ENCODE measurements around the gene CMYA5.

- TF ChIP-seq, protein P1, sequence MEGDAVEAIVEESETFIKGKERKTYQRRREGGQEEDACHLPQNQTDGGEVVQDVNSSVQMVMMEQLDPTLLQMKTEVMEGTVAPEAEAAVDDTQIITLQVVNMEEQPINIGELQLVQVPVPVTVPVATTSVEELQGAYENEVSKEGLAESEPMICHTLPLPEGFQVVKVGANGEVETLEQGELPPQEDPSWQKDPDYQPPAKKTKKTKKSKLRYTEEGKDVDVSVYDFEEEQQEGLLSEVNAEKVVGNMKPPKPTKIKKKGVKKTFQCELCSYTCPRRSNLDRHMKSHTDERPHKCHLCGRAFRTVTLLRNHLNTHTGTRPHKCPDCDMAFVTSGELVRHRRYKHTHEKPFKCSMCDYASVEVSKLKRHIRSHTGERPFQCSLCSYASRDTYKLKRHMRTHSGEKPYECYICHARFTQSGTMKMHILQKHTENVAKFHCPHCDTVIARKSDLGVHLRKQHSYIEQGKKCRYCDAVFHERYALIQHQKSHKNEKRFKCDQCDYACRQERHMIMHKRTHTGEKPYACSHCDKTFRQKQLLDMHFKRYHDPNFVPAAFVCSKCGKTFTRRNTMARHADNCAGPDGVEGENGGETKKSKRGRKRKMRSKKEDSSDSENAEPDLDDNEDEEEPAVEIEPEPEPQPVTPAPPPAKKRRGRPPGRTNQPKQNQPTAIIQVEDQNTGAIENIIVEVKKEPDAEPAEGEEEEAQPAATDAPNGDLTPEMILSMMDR (IDR thresholded peaks at IDR 0.05; ENCODE audit: low read depth, low read length, poor library complexity, severe bottlenecking), result no peak
- no peak for TF ChIP-seq EZH2phosphoT487 (IDR thresholded peaks at IDR 0.05; ENCODE audit: borderline replicate concordance, low read length)
These were observed 104.7 kb downstream of the CMYA5 start for GRCh38 chr5:79794347-79794746.

All from DOHH2 (cell line).